K562 (cell line): Measurements from ENCODE around the gene COL8A2. TPM values are rescaled to one million over a fixed set of nuclear protein-coding genes. Genes with fewer than 3 reads are reported as not detected.

ENCODE experiments used
- polyA plus RNA-seq, 8 experiments: library from polyadenylated mRNA; depleted of rRNA in 4 of 8; stranded (reverse) in 5 of 8; unstranded in 3 of 8; fragments of >200 nt; fragmentation: Nextera tagmentation in 2 of 8; fragmentation: Illumina TruSeq in 1 of 8; extraction: Ambion mirVana in 2 of 8; extraction: Trizol in 1 of 8; gene quantifications; 2 replicates each; pipeline versions ENCODE4 v1.2.1 to v1.2.3, GENCODE V29; 2011 to 2014; ENCODE audit warnings: inconsistent platforms in 1 of 8, missing spikeins in 1 of 8
- total RNA-seq, 7 experiments: library from RNA; depleted of rRNA in 6 of 7; stranded (reverse); fragments of >200 nt in 6 of 7; fragmentation: Illumina TruSeq in 2 of 7; extraction: Trizol in 2 of 7; gene quantifications; 2 replicates each; pipeline versions ENCODE4 v1.2.1 to v1.2.3, GENCODE V29; 2011 to 2021; ENCODE audit warnings: low replicate concordance in 1 of 7
- TF ChIP-seq, protein P1 (sequence below): fragments of 450-650 bp; IDR thresholded peaks from 2 replicates; pipeline ENCODE4 v1.6.1; 2016; ENCODE audit warnings: low read depth

COL8A2 gene
- total and polyA plus RNA-seq, 9 of the 15 experiments (the other 6 are each of a cell fraction or from before 2014, with no cell fraction given), result 0.03 to 0.14 (median 0.04) TPM; not detected in 5

DNA sequence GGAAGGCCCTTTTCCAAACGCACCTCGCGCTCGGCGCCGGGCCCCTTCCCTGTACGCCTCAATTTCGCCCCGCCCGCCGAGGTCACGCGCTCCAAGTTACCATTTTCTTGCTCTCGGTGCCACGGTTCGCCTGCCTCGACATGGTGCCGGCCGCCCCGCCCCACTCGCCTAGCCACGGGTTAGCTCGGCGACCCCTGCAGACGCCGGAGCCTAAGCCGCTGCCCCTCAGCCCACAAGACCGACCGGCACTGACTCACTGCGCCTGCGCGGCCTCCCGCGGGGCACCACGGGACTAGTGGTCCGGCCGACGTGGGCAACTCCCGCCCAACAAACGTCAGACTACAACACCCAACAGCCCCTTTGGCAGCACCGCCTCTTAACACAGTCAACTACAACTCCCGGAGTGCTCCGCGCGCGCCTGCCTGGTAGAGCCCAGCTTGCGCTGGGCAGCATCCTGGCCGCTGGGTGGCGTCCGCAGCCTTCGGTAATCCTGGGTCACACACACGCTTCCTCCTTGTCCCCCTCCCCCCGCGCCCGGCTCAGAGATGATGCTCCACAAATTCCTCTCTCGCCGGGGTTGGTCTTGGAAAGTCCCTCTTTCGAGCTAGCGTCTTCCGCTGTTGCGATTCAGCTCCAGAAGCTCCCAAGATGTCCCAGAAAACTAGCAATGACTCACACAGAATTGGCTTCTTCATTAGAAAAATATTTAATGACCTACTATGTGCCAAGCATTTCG is 24.4 kb upstream of the COL8A2 start, which contains the start of gene TRAPPC3 (continued):
- TF ChIP-seq, protein P1, sequence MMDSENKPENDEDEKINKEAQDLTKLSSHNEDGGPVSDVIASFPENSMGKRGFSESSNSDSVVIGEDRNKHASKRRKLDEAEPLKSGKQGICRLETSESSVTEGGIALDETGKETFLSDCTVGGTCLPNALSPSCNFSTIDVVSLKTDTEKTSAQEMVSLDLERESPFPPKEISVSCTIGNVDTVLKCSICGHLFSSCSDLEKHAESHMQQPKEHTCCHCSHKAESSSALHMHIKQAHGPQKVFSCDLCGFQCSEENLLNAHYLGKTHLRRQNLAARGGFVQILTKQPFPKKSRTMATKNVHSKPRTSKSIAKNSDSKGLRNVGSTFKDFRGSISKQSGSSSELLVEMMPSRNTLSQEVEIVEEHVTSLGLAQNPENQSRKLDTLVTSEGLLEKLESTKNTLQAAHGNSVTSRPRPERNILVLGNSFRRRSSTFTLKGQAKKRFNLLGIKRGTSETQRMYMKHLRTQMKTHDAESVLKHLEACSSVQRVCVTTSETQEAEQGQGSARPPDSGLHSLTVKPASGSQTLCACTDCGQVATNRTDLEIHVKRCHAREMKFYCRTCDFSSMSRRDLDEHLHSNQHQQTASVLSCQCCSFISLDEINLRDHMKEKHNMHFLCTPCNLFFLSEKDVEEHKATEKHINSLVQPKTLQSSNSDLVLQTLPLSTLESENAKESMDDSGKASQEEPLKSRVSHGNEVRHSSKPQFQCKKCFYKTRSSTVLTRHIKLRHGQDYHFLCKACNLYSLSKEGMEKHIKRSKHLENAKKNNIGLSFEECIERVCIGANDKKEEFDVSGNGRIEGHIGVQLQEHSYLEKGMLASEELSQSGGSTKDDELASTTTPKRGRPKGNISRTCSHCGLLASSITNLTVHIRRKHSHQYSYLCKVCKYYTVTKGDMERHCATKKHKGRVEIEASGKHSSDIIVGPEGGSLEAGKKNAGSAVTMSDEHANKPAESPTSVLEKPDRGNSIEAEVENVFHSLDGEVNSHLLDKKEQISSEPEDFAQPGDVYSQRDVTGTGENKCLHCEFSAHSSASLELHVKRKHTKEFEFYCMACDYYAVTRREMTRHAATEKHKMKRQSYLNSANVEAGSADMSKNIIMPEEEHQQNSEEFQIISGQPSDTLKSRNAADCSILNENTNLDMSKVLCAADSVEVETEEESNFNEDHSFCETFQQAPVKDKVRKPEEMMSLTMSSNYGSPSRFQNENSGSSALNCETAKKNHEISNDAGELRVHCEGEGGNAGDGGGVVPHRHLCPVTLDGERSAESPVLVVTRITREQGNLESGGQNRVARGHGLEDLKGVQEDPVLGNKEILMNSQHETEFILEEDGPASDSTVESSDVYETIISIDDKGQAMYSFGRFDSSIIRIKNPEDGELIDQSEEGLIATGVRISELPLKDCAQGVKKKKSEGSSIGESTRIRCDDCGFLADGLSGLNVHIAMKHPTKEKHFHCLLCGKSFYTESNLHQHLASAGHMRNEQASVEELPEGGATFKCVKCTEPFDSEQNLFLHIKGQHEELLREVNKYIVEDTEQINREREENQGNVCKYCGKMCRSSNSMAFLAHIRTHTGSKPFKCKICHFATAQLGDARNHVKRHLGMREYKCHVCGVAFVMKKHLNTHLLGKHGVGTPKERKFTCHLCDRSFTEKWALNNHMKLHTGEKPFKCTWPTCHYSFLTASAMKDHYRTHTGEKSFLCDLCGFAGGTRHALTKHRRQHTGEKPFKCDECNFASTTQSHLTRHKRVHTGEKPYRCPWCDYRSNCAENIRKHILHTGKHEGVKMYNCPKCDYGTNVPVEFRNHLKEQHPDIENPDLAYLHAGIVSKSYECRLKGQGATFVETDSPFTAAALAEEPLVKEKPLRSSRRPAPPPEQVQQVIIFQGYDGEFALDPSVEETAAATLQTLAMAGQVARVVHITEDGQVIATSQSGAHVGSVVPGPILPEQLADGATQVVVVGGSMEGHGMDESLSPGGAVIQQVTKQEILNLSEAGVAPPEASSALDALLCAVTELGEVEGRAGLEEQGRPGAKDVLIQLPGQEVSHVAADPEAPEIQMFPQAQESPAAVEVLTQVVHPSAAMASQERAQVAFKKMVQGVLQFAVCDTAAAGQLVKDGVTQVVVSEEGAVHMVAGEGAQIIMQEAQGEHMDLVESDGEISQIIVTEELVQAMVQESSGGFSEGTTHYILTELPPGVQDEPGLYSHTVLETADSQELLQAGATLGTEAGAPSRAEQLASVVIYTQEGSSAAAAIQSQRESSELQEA, result no peak
